ENCODE data around the gene MAGEA1.

MAGEA1 gene

GRCh38 chrX:153206425-153207046 lies 27.5 kb downstream of the MAGEA1 start:
- ATAC-seq: no peak
- TF ChIP-seq ARNTL (CRISPR knock-in tag; IDR thresholded peaks at IDR 0.05; ENCODE audit: borderline replicate concordance, low read depth) (no peak), SNAI2 (CRISPR knock-in tag; IDR thresholded peaks at IDR 0.05) (no peak), ISL1 (CRISPR knock-in tag; IDR thresholded peaks at IDR 0.05) (no peak), RARB (CRISPR knock-in tag; IDR thresholded peaks at IDR 0.05) (no peak), ZFP3 (CRISPR knock-in tag; IDR thresholded peaks at IDR 0.05) (no peak), ZNF565 (CRISPR knock-in tag; conservative IDR thresholded peaks at IDR 0.05; ENCODE audit: low read depth) (no peak), GLIS3 (CRISPR knock-in tag; IDR thresholded peaks at IDR 0.05) (no peak), TOX (CRISPR knock-in tag; IDR thresholded peaks at IDR 0.05; ENCODE audit: borderline replicate concordance) (no peak), OSR1 (CRISPR knock-in tag; IDR thresholded peaks at IDR 0.05) (no peak), TCF4 (CRISPR knock-in tag; IDR thresholded peaks at IDR 0.05; ENCODE audit: borderline replicate concordance) (no peak), ZNF8 (CRISPR knock-in tag; IDR thresholded peaks at IDR 0.05) (no peak), CSDC2 (CRISPR knock-in tag; IDR thresholded peaks at IDR 0.05) (no peak), ZC3H10 (CRISPR knock-in tag; IDR thresholded peaks at IDR 0.05) (no peak)
- TF ChIP-seq, protein P1, sequence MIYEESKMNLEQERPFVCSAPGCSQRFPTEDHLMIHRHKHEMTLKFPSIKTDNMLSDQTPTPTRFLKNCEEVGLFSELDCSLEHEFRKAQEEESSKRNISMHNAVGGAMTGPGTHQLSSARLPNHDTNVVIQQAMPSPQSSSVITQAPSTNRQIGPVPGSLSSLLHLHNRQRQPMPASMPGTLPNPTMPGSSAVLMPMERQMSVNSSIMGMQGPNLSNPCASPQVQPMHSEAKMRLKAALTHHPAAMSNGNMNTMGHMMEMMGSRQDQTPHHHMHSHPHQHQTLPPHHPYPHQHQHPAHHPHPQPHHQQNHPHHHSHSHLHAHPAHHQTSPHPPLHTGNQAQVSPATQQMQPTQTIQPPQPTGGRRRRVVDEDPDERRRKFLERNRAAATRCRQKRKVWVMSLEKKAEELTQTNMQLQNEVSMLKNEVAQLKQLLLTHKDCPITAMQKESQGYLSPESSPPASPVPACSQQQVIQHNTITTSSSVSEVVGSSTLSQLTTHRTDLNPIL (CRISPR knock-in tag; IDR thresholded peaks at IDR 0.05; ENCODE audit: low read depth): no peak
- TF ChIP-seq, protein P2, sequence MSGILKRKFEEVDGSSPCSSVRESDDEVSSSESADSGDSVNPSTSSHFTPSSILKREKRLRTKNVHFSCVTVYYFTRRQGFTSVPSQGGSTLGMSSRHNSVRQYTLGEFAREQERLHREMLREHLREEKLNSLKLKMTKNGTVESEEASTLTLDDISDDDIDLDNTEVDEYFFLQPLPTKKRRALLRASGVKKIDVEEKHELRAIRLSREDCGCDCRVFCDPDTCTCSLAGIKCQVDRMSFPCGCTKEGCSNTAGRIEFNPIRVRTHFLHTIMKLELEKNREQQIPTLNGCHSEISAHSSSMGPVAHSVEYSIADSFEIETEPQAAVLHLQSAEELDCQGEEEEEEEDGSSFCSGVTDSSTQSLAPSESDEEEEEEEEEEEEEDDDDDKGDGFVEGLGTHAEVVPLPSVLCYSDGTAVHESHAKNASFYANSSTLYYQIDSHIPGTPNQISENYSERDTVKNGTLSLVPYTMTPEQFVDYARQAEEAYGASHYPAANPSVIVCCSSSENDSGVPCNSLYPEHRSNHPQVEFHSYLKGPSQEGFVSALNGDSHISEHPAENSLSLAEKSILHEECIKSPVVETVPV (CRISPR knock-in tag; IDR thresholded peaks at IDR 0.05): no peak

DNA sequence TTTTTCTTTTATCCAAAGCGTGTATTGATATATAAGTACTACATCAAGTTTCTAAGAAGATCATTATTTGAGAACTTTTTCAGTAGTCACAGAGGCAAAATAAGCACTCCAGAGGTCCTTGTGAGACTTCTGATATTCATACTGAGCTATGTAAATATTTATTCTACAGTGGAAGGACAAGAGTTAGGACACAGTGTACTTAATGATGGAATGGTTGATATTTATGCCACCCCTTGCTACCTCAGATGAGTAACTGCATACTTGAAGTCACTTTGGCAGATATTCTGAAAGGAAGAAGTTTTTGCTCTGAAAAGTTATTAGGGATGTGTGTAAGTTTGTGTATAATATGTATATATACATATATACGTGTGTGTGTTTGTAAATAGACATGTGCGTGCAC lies 30.3 kb downstream of the MAGEA1 start:
- TF ChIP-seq, protein P1 (CRISPR knock-in tag; IDR thresholded peaks at IDR 0.05; ENCODE audit: low read depth): no peak
- TF ChIP-seq TOX (CRISPR knock-in tag; IDR thresholded peaks at IDR 0.05; ENCODE audit: borderline replicate concordance) (no peak), ESRRG (CRISPR knock-in tag; IDR thresholded peaks at IDR 0.05) (no peak), PPARA (CRISPR knock-in tag; IDR thresholded peaks at IDR 0.05; ENCODE audit: borderline replicate concordance) (no peak), ZFP3 (CRISPR knock-in tag; IDR thresholded peaks at IDR 0.05) (no peak)
- no peak for ATAC-seq

GRCh38 chrX:153214934-153215333 lies 35.9 kb downstream of the MAGEA1 start:
- TF ChIP-seq RARB (CRISPR knock-in tag; IDR thresholded peaks at IDR 0.05) (no peak), ZC3H10 (CRISPR knock-in tag; IDR thresholded peaks at IDR 0.05) (no peak)
- TF ChIP-seq, protein P1 (CRISPR knock-in tag; IDR thresholded peaks at IDR 0.05; ENCODE audit: low read depth): no peak
- TF ChIP-seq, protein P2 (CRISPR knock-in tag; IDR thresholded peaks at IDR 0.05): no peak
- ATAC-seq: no peak

DNA sequence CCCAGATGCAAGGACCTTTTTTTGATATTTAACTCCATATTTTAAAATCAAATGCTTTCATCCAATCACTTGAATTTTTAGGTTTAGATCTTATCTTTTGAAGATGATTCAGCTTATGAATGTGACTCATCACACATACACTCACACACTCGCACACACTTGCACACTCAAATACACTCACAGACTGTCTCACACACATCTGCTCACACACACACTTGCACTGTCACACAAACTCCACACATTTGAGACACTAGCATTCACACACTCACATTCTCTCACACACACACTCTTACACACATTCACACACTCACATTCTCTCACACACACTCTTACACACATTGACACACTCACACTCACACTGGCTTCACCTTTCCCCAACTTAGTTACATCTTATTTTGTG lies 37.8 kb downstream of the MAGEA1 start:
- no peak for TF ChIP-seq GLIS3 (CRISPR knock-in tag; IDR thresholded peaks at IDR 0.05)
- TF ChIP-seq SNAI2 (CRISPR knock-in tag; IDR thresholded peaks at IDR 0.05): no peak
- TF ChIP-seq, protein P3, sequence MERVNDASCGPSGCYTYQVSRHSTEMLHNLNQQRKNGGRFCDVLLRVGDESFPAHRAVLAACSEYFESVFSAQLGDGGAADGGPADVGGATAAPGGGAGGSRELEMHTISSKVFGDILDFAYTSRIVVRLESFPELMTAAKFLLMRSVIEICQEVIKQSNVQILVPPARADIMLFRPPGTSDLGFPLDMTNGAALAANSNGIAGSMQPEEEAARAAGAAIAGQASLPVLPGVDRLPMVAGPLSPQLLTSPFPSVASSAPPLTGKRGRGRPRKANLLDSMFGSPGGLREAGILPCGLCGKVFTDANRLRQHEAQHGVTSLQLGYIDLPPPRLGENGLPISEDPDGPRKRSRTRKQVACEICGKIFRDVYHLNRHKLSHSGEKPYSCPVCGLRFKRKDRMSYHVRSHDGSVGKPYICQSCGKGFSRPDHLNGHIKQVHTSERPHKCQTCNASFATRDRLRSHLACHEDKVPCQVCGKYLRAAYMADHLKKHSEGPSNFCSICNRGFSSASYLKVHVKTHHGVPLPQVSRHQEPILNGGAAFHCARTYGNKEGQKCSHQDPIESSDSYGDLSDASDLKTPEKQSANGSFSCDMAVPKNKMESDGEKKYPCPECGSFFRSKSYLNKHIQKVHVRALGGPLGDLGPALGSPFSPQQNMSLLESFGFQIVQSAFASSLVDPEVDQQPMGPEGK (CRISPR knock-in tag; IDR thresholded peaks at IDR 0.05; ENCODE audit: borderline replicate concordance): no peak
- no peak for TF ChIP-seq TOX (CRISPR knock-in tag; IDR thresholded peaks at IDR 0.05; ENCODE audit: borderline replicate concordance)
- no peak for TF ChIP-seq ZNF565 (CRISPR knock-in tag; conservative IDR thresholded peaks at IDR 0.05; ENCODE audit: low read depth)
- no peak for TF ChIP-seq TCF4 (CRISPR knock-in tag; IDR thresholded peaks at IDR 0.05; ENCODE audit: borderline replicate concordance)
- no peak for TF ChIP-seq POU6F1 (CRISPR knock-in tag; IDR thresholded peaks at IDR 0.05; ENCODE audit: borderline replicate concordance, low read depth)
- ATAC-seq: no peak
